ENCODE results near the gene PRKAR1B.

Gene PRKAR1B

DNA sequence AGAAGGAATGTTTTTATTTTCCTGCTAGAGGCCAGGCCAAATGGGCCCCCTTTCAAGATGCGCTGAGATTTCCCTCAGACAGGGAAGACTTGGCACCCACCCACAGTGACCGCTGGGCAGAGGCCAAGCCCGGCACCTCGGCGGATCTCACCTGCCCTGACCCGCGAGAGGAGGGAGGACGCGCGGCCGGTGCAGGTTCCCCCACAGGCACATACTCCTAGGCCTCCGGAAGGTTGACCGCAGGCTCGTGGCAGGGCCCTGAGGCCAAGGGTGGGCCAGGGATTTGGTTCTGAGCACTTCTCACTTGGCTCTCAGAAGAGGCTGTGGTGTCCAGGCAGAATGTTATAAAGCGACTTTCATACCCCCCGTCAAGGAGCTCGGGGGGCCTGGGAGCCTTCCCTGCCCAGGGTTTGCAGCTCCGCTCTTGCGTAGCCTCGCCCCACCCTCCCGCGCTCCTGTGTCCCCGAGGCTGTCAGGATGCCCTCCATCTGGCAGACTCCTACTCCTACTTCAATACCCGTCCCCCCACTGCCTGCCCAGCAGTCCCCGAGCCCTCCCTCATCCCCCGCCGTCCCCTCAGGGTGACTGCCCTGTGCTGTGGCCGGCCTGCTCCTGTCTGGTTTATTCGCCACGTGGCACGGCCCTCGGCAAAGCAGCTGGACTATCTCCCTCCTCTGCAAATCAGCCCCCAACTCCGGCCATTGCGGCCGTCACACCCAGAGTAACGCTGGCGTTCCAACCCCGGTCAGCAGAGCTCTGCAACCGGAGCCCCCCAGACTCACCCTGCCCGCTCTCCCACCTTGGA is 156.9 kb downstream of the PRKAR1B start:
- no peak for DNase-seq

DNA sequence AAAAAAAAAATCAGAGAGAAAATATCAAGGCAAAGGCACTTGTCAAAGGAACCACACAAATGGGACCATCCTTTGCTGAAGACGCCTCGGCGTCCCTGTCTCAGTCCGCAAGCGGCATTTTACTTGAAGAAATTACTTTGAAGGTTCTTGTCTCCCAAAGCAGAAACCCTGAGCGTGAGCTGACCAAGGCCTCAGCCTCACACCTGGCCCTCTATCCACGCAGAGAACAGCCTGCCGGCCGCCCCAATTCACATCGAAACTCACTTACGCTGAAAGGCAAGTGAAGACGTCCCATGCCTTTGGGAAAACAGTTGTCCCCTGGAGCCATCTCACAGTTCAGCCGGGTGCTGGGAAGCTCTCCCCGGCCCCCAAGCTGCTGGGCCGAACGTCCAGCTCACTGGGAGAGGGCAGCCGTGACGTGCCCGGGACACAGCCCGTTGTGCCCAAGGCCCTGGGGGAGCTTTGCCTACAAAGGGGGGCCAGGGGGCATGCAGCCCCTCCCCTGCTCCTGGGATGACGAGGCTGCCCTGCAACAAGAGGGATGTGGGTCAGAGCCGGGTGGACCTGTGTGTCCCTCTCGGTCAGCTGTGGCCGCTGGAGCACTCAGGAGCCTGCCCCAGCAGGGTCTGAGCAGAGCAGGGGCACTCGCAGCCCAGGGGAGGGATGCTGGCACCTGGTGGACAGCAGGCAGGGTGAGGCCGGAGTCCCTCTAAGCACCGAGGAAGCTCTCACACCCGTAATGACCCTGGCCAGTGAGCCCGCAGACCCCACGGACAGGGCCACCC is 157.8 kb downstream of the PRKAR1B start:
- DNase-seq, result no peak

DNA sequence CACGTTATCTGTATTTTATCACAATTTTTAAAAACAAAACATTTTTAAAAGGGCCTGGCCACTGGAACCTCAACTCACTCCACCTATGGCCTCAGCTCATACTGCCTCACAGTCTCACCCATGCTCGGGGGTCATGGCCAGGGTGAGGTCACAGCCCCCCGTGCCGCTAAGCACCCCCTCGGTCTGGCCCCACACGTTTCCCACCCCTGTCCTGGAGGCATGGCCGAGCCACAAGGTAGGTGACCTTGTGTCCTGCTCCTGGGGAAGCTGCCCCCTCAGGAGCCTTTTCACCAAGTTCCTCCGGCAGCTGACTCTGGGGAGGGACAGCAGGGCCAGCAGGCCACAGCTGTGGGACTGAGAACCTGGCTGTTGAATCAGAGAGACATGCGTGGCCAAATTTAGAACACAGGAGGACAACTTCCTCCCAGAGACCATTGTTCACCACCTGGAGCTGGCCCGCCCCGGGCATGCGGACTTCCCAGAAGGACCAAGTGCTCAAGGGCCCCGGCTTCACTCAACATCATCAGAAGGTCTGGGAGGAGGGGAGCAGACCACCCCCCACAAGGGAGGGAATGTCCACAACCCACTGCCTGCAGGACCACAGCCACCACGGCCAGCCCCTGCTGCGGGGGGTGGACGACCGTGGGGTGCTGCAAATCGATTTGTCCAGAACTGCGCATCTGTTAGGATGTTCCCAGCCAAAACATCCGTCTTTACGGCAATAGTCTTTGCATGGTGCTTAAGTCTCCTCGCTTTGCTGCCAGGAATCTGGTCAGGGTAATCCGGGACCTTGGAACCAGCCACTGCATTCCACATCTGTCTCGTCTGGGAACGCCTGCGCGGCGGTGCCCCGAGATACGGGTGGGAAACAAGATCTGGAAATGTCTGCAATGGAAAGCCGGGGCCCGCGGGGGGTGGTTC is 158.8 kb downstream of the PRKAR1B start:
- no peak for DNase-seq

DNA sequence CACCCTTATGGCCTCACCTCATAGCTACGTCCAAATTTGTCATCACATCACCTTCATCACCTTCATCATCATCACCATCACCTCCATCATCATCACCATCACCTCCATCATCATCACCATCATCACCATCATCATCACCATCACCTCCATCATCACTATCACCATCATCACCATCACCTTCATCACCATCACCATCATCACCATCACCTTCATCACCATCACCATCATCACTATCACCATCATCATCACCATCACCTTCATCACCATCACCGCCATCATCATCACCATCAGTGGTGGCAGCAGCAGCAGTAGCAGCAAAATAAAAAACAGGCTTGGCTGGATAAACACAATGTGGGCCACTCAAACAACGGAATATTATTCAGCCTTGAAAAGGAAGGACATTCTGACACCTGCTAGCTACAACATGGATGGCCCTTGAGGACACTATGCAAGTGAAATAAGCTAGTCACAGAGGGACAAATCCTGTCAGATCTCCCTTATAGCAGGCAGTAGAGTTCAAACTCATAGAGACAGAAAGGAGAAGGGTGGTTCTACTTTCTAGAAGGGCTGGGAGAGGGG is 159.7 kb downstream of the PRKAR1B start:
- no peak for DNase-seq

DNA sequence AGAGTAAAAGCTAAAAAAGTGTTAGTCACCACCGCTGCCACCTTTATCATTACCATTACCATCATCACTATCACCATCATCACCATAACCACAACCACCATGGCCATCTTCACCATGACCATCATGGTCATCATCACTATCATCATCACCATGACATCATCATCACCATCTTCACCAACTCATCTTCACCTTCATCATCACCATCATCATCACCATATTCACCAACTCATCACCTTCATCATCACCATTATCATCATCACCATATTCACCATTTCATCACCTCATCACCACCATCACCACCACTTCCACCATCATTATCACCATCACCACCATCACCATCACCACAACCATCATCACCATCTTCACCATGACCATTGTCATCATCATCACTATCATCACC is 161.0 kb downstream of the PRKAR1B start:
- DNase-seq, result no peak

DNA sequence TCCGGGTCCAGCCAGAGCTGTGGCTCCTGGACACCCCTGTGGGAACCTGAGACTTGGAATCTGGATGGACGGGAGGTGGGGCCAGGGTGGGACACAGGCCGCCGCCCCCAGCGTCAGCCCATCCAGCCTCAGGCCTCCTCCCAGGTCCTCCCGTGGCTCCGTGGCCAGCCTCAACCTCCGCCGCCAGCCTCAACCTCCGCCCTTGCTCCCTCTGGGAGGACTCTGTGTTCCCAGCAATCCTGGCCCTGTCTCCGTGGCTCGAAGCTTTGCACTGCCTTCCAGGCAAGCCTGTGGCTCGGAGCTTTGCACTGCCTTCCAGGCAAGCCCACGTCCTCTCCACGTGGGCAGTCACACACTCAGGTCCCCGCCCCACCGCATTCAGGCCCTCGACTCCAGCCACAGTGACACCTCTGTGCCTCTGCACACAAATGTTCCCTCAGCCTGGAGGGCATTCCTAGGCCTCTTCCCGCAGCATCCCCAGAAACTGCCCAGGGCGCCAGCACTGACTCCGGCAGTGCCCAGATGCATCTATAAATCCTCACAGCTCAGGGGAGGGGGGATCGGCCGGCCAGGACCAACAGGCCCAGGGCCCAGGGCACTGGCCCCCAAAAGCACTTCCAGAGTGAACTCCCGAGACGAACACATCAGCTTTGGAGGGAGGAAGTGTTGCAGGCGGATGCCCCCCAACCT is 162.8 kb downstream of the PRKAR1B start:
- DNase-seq, result no peak

DNA sequence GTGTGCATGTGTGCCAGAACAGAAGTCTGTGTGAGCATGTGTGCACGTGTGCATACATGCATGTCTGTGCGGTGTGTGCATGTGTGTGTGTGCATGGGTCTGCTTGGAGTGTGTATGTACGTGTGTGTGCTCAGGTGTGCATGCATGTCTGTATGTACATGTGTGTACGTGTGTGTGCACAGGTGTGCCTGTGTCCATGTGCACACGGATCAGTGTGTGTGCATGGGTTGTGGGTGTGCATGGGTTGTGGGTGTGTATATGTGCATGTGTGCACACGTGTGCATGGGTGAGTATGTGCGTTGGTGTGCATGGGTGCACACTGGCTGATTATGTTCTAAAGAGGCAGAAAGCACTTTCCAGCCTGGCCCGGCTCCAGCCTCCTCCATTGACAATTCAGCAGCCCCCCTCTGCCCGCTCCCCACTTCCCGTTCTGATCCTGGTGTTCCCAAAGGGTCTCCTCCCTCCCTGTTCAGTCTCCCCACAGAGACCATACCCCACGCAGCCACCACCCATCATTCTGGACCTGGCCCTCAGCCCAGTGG is 163.4 kb downstream of the PRKAR1B start:
- no peak for DNase-seq

DNA sequence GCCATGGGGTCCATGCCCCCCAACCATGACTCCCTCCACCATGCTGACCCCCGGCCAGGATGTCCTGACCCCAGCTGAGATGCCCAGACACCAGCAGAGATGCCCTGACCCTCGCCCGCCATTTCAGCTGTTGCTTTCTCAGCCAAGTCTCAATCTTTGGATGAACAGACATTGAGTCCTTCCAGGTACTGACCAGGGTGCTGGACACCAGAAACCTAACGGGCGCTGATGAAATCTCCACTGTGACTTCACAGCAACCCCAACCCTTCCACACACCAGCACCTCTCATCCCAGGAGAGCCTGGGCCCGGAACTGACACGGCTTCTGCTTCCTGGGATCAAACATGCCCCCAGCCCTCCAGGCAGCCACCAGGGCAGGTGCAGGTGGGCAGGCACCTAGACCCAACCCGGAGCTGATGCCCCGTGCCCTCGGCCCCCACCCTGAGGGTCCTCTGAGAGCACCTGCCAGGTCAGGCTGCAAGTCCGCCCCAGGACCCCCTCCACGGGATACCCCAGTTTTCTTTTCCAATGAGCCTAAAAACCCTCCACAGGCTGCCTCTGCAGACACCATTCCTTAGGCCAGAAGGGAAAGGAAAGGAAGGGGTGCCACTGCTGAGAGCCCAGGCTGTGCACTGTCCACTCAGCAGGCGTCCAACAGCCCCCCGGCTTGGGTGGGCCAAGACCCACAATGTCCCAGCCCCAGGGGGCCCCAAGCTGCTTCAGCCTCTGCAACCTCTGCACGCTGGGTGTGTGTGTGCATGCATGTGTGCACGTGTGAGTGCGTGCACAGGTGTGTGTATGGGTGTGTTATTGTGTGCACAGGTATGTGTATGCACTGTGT is 164.1 kb downstream of the PRKAR1B start:
- DNase-seq, result no peak

DNA sequence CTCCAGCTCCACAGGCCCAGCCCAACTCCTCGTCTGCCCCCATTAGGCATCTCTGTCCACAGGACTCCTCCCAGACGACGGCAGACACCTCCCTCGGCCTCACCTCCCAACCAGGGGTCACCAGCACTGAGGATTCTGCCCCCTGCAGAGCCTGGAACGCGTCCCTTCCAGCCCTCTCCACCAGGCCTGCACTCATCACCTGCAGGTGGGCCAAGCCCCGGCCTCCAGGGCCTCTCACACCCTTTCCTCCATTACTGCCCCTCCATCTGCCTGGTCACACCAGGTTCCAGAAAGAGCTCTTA is 164.8 kb downstream of the PRKAR1B start:
- no peak for DNase-seq

- DNase-seq, result no peak
Observed at GRCh38 chr7:561631-562373, 165.3 kb downstream of the PRKAR1B start.

DNA sequence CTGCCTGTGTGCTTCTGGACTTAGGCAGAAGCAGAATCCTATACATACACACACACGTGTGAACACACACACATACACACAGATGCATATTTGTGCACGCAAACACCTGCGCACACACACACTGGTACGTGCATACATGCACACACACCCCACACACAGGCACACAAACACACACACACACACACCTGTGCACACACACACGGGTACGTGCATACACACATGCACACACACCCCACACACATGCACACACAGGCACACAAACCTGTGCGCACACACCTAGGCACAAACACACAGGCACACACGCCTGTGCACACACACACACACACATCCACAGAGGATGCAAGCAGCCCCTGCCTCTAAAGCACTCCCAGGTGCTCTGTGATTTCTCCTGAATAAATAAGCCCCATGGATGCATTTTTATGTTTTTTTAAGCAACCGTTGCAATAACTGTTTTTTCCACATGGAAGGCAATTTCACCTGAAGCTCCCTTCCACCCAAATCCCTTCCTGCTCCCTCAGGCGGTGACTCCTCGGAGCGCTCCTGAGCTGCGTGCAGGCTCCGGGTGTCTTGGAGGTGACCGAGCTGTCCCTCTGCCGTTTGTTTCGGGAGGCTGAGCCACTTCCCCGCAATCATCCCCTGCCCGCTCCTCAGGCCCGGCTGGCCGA is 166.0 kb downstream of the PRKAR1B start:
- DNase-seq, result no peak

GRCh38 chr7:559396-559705 is 167.7 kb downstream of the PRKAR1B start:
- DNase-seq, result no peak

- DNase-seq, result no peak
Observed at GRCh38 chr7:557558-557881, 169.6 kb downstream of the PRKAR1B start.

- no peak for DNase-seq
Observed at GRCh38 chr7:556837-557557, 170.1 kb downstream of the PRKAR1B start.

DNA sequence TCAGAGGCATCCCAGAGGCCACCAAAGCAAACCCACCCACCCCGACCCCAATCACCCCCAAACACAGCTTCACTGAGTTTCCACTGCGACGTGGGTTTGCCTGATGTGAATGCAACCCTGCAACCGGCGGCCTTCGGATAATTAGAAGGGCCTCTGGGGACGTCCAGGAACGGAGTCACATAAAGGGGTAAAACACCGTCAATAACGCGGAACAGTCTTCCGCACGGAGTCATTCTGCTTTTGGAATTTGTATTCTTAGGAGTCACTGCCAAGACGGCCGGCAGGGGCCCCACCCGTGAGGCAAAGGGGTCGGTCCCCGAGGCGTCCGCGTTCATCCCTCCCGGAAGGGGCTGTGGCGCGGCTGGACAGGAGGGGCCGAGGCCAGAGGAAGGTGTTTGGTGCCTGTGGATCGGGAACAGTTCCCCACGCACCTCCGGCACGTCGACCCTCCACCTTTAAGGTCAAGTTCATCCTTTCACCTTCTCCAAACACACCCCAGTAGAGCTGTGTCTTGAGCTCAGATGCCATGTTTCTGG is 170.7 kb downstream of the PRKAR1B start:
- no peak for DNase-seq

- DNase-seq, result no peak
Observed at GRCh38 chr7:555551-556160, 171.4 kb downstream of the PRKAR1B start.

- DNase-seq, result no peak
Observed at GRCh38 chr7:553636-554111, 173.4 kb downstream of the PRKAR1B start.

- no peak for DNase-seq
Observed at GRCh38 chr7:552868-553635, 174.0 kb downstream of the PRKAR1B start.
